Lung microvascular endothelial cell (primary cell): ENCODE data around the gene SLC4A1. TPM values are rescaled to one million over a fixed set of nuclear protein-coding genes. Genes with fewer than 3 reads are reported as not detected.

Experiments
- DNase-seq, 2 donors: peaks; one replicate each; pipeline versions ENCODE4 v3.0.0 to v3.0.0-alpha.2; 2010; ENCODE audit warnings: low read depth in 2 of 2
- total RNA-seq: library from RNA; depleted of rRNA; stranded (reverse); fragments of >200 nt; gene quantifications from 2 replicates; pipeline ENCODE4 v1.2.1, GENCODE V29; 2014

SLC4A1 gene
- total RNA-seq, 1 donor from 2014 or later: not detected

DNA sequence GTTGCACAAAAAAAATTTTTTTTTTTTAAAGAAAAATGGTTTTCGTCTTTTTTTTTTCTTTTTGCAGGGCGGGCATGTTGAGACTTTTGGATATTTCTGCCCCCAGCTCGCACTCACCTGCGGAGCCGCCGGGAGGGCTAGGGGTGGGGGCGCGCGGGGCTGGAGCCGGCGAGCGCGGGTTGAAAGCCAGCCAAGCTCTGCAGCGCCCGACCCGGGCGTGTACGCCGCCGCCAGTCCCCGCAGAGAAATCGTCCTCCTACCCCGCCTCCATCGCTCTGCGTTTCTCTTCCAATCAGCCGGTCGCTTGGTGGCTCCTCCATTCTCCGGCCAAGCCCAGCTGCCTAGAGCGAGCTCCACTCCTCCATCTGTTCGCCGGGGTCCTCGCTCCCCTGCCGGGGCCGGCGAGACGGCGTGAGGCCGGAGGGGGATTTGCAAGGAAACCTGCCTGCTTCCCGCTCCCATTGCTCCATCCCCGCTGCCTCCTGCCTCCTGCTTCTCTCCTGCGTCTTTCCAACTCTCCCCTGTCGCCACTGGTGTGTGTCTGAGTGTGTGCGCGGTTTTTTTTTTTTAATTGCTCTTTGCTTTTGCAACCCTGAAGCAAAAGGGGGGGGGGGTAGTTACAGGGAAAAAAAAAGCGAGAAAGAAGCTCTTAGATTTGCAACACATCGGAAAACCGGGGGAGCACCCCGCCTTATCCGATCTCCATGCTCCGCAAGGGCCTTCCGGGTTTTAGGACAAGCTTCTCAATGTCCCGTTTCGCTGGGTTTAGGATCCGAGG is 46.7 kb downstream of the SLC4A1 start:
- peak; percentile 81 for DNase-seq

- DNase-seq: peak; percentile 55 to 59
Measured at GRCh38 chr17:44220213-44221083, 47.5 kb downstream of the SLC4A1 start.

- DNase-seq: peak; percentile 65 to 69
Measured at GRCh38 chr17:44219616-44220212, 48.2 kb downstream of the SLC4A1 start, which contains the start of gene UBTF. Gene UBTF, minus strand, starts transcription at chr17:44219675. Its CDS starts 1,446 bp downstream, at chr17:44218229.

GRCh38 chr17:44219108-44219615 is 48.8 kb downstream of the SLC4A1 start:
- DNase-seq: peak; percentile 76 to 80

- peak; percentile 91 to 95 for DNase-seq
Measured at GRCh38 chr17:44218344-44219107, 49.4 kb downstream of the SLC4A1 start.

GRCh38 chr17:44217738-44218343 is 50.1 kb downstream of the SLC4A1 start:
- no peak for DNase-seq

DNA sequence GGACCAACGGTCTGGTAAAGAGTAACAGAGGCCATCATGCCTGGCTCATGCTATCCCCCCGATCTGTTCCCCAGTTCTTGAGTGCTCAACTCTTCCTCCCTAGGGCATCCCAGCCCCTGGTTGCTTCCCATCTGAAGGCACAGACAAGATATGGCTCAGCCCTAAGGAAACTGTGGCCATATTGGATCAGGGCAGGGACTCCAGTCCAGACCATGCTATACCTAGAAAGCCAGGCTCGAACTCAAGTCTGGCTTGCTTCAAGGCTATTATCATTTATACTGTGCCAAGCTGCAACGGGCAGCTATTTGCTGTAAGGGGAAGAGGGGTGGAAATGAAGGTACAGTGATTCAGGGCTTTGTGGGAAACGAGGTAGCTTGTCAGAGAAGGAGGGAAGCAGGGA is 51.2 kb downstream of the SLC4A1 start:
- DNase-seq: peak in 1 of 2 donors; percentile 35

DNA sequence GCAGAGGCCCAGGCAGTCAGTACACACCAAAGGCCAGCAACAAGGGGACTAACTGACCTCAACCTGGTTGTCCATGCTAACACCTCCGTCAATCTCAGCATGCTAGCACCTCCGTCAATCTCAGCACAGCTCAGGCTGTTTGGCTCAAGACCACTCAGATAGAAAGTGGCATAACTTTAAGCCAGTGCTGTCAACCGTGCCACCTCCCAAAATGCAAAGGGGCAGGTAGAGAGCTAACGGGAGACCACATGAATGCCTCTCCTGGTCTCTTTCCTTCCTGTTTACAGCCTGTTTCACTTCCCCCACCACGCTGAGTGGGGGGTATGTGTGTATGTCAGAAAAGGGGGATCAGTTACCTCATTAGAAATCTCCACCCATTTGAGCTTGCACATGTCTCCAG is 51.8 kb downstream of the SLC4A1 start:
- DNase-seq: no peak

DNA sequence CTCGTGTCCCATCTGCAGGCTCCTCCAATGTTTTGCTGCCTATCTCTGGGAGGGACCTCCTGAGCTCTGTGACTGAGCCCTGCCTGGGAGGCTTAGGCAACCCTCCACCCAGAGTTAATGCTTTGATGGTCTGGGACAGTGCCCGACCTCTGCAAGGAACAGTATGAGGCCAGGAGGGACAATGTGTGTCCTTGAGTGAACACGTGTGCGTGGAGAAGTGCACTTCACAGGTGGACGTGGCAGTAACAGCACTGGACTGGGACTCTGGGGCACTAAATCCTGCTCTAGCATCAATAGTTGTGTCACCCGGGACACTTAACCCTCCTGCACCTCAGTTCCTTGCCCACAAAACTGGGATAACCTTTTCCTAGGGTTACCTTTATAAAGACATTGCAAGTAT is 53.0 kb downstream of the SLC4A1 start:
- DNase-seq: no peak

- no peak for DNase-seq
Measured at GRCh38 chr17:44214230-44214494, 53.8 kb downstream of the SLC4A1 start.

- no peak for DNase-seq
Measured at GRCh38 chr17:44213403-44214229, 54.3 kb downstream of the SLC4A1 start.

GRCh38 chr17:44212507-44213402 is 55.2 kb downstream of the SLC4A1 start:
- DNase-seq: no peak

GRCh38 chr17:44211281-44212265 is 56.4 kb downstream of the SLC4A1 start:
- no peak for DNase-seq

- peak; percentile 92 to 93 for DNase-seq
Measured at GRCh38 chr17:44210342-44211192, 57.4 kb downstream of the SLC4A1 start.

DNA sequence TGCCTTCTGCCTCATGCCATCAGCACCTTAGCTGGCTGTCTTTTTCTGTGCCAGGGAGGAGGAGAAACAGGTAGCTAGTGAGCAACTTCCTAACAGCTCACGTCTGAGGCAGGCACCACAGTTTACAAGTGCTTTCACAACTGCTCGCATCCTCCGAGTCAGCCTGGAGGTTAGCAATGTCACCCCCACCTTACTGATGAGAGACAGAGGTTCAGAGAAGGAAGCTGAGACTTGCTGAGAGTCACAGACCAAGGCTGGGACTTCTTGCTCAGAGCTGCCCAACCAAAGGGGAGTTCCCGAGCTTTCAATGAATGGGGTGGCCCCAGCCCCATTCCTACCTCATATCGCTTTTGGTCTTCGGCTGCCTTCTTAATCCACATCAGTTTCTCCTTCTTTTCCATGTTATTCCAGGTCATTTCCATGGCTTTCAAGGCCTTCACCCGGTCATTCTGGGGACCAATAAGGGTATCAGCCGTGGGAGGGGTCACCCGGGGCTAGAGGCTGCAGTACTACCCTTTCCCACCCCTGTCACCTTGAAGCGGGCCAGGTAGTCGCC is 58.1 kb downstream of the SLC4A1 start:
- DNase-seq: no peak

DNA sequence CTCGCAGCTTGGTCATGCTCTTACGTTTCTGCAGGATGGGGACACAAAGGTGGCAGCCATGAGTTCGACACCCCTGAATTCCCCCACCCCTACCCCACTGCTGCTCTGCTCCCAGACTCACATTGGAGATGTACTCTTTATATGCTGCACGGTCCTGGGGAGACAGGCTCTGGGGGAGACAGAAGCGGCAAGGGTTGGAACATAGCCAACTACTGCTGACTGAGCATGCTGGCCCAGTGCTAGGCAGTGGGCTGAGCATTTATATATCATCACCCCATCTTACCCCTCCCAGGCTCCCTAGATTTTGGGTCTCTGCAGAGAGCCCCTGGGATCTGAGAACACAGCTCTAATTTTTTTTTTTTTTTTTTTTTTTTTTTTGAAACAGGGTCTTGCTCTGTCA is 60.2 kb downstream of the SLC4A1 start:
- DNase-seq: no peak
